Endothelial cell of umbilical vein (primary cell): Measurements from ENCODE around the gene TMEM132A.

Experiments
- CTCF ChIP-seq, 2 donors: IDR thresholded peaks; 1 replicate in 1 of 2; 2 replicates in 1 of 2; pipeline ENCODE4 v1.5.1; 2011; ENCODE audit warnings: low read length in 2 of 2, mild to moderate bottlenecking in 2 of 2, moderate library complexity in 2 of 2, control low read depth in 1 of 2, inconsistent platforms in 1 of 2, low read depth in 1 of 2; ENCODE audit not compliant: insufficient read depth in 1 of 2; ENCODE audit errors: extremely low read depth in 1 of 2
- MAX ChIP-seq: IDR thresholded peaks from 2 replicates; pipeline ENCODE4 v1.6.1; 2011; ENCODE audit not compliant: insufficient read depth, insufficient read length

- TF ChIP-seq CTCF (IDR thresholded peaks at IDR 0.05; ENCODE audit: extremely low read depth in 1 of 2, insufficient read depth in 1 of 2, low read depth in 1 of 2, low read length in 2 of 2) (no peak), MAX (no peak)
These were observed 45.2 kb upstream of the TMEM132A start for GRCh38 chr11:60879104-60879503.
